AG04449 (cell line): ENCODE measurements around the gene ASB6.

Experiments used
- CTCF ChIA-PET: fragments of 350-600 bp; formaldehyde crosslinking; extraction: SDS; loops from one replicate; lab custom pipeline; 2021; ENCODE audit warnings: antibody characterized with exemption; lab: Yijun Ruan, JAX
- POLR2A ChIA-PET: fragments of 400-600, 350-600 bp; formaldehyde crosslinking; extraction: SDS; loops from one replicate; lab custom pipeline; 2020; ENCODE audit warnings: antibody characterized with exemption, inconsistent platforms; lab: Yijun Ruan, JAX
- DNase-seq: peaks from one replicate; pipeline ENCODE4 v3.0.0-alpha.2; 2010; ENCODE audit warnings: low read depth, low spot score
- H3K4me3 ChIP-seq: 2 replicates; pipeline ENCODE4 v1.5.1; 2011; ENCODE audit warnings: low read depth, mild to moderate bottlenecking, control low read depth, low read length
- TF ChIP-seq, protein P1 (sequence below): IDR thresholded peaks from one replicate; pipeline ENCODE4 v1.5.1; 2011; ENCODE audit warnings: mild to moderate bottlenecking, moderate library complexity, low read length, control low read depth, inconsistent platforms; ENCODE audit not compliant: insufficient read depth; ENCODE audit errors: missing control alignments

The ASB6 gene

DNA sequence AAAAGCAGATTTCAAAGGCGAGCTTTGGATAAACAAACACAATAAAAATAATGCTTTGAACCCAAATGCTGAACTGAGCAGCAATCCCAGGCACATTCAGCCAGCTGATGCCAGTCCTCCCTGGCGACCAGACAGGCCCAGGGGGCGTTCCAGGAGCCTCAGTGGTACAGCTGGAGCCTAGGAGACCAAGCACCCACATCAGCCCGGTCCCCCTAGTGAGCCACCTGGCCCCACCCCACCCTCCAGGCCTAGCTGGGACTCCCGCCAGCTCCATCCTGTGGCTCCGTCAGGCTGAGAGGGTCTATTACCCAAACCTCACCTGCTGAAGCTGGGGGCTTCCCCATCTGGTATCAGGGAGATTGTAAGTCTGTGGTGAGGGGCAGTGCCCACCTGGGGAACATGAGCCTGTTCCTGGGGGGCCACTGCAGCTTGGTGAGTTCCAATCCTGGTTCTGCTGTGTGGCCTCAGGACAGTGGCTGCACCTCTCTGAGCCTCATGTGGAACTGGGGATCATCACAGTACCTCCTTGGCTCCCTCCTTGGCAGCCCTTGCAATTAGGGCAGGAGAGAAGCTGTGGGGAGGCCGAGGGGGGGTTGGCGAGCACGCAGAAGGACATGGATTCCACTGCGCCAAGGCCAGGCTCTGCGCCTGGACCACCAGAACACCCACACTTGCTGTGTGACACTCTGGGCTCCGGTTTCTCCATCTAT, 37.7 kb downstream of the ASB6 start:
- DNase-seq, result no peak
- H3K4me3 ChIP-seq, result no peak overlapping the region
- TF ChIP-seq, protein P1, sequence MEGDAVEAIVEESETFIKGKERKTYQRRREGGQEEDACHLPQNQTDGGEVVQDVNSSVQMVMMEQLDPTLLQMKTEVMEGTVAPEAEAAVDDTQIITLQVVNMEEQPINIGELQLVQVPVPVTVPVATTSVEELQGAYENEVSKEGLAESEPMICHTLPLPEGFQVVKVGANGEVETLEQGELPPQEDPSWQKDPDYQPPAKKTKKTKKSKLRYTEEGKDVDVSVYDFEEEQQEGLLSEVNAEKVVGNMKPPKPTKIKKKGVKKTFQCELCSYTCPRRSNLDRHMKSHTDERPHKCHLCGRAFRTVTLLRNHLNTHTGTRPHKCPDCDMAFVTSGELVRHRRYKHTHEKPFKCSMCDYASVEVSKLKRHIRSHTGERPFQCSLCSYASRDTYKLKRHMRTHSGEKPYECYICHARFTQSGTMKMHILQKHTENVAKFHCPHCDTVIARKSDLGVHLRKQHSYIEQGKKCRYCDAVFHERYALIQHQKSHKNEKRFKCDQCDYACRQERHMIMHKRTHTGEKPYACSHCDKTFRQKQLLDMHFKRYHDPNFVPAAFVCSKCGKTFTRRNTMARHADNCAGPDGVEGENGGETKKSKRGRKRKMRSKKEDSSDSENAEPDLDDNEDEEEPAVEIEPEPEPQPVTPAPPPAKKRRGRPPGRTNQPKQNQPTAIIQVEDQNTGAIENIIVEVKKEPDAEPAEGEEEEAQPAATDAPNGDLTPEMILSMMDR, result no peak
- POLR2A ChIA-PET, result interaction anchor here (0.9 kb wide), 1 partner anchor 108 kb away, joined by 3 read pairs; no protein-coding TSS in a partner anchor
- CTCF ChIA-PET, result interaction anchor here (1.2 to 6.1 kb wide), 4 partner anchors 17 to 472 kb away, joined by 3 to 89 read pairs (median 16); partner anchors contain the start of gene C9orf50

GRCh38 chr9:129602598-129603415, 39.1 kb downstream of the ASB6 start:
- ChIA-PET POLR2A (no interaction called here), CTCF (interaction anchor here (1.0 to 1.3 kb wide), 3 partner anchors 460 to 464 kb away, joined by 3 to 4 read pairs (median 3); no protein-coding TSS in a partner anchor)
- TF ChIP-seq, protein P1, result no peak
- H3K4me3 ChIP-seq, result no peak overlapping the region
- no peak for DNase-seq

GRCh38 chr9:129601082-129601674, 40.8 kb downstream of the ASB6 start:
- no peak overlapping the region for H3K4me3 ChIP-seq
- DNase-seq, result no peak
- CTCF ChIA-PET, result interaction anchor here (0.7 to 1.6 kb wide), 4 partner anchors 10 to 459 kb away, joined by 3 read pairs; no protein-coding TSS in a partner anchor
- TF ChIP-seq, protein P1, result no peak
- POLR2A ChIA-PET, result interaction anchor here (0.6 kb wide), 1 partner anchor 461 kb away, joined by 3 read pairs; no protein-coding TSS in a partner anchor

DNA sequence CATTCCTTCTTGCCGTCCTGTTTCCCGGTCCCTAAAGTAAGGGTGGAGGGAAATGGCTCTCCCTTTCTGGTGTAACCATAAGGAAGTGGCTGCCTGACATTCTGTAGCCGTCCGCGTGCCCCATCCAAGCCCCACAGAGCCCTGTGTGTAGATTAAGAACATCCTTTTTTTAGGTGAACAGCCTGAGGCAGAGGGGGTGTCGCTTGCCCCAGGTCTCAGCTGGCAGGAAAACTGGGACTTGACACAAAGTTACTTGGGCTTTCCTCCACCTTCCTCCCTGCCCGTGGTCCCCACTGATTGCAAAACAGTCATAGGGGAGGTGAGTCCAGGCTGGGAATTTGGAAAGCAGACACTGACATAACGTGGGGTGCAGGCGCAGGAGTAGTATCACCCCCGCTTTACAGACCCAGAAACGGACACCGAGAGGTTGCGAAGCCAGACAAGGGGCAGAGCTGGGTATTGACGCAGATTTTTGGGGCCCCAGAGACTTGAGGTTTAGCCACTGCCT, 43.8 kb downstream of the ASB6 start:
- ChIA-PET POLR2A (interaction anchor here (0.6 to 3.5 kb wide), 6 partner anchors 13 to 102 kb away, joined by 3 to 15 read pairs (median 3); partner anchors contain the start of gene PRRX2), CTCF (interaction anchor here (0.8 to 3.0 kb wide), 4 partner anchors 10 to 459 kb away, joined by 3 to 15 read pairs (median 3); no protein-coding TSS in a partner anchor)

DNA sequence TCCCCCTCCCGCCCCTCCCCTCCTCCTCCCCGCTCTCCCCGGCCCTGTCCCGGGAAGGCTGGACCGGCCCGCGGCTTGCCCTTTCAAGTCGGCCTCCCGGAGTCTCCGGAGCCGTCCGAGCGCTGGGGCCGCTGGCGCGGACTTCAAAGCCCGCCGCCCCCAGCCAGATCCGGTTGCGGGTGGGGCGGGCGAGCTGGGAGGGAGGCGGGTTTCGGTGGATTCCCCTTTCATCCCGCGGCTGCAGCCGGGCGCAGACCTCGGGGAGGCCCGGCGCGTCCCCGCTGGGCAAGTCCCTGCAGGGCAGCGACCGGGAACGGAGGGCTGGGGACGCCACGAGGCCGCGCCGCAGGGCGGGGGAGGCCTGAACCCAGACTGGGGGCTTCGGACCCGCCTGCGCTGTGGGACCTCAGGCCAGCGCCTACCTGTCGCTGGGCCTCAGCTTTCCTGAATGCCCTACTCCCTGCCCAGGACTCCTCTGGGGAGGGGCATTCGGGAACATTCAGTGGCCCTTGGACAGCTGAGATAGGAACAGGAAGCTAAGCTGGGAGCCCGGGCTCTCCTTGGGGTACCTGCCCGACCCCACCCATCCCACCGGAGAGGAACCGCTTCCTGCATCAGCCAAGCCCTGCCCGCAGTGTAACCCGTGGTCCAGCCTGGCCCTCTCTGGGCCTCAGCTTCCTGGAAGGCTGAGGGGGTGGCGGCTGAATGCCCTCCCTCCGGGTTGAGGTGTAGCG, 44.4 kb downstream of the ASB6 start:
- H3K4me3 ChIP-seq, result peak overlapping the region; percentile 45
- TF ChIP-seq, protein P1, result no peak
- DNase-seq, result no peak
- POLR2A ChIA-PET, result interaction anchor here (0.6 to 3.5 kb wide), 11 partner anchors 11 to 457 kb away, joined by 3 to 15 read pairs (median 5); partner anchors contain the start of genes IER5L and PRRX2
- CTCF ChIA-PET, result interaction anchor here (0.7 to 3.0 kb wide), 7 partner anchors 9 to 466 kb away, joined by 3 to 15 read pairs (median 3); no protein-coding TSS in a partner anchor

More for the DNA sequence above, 43.8 kb downstream of the ASB6 start:
- TF ChIP-seq, protein P1, result no peak
- no peak overlapping the region for H3K4me3 ChIP-seq
- no peak for DNase-seq
